Hematopoietic multipotent progenitor cell treated with erythropoietin and hydrocortisone succinate and interleukin-3 and kit ligand, for 8 days (in vitro differentiated cells): ENCODE measurements around the gene M6PR.
"Not testable (repeated sequence)": the region's sequence is repeated elsewhere in the genome, so short reads cannot be mapped to it uniquely, and the experiment has no call there.

Source experiments
- DNase-seq: peaks from one replicate; pipeline ENCODE4 v3.0.0-alpha.2; 2015

Gene M6PR

GRCh38 chr12:8950702-8951478 is 1.4 kb upstream of the M6PR start:
- peak; percentile 49 for DNase-seq

DNA sequence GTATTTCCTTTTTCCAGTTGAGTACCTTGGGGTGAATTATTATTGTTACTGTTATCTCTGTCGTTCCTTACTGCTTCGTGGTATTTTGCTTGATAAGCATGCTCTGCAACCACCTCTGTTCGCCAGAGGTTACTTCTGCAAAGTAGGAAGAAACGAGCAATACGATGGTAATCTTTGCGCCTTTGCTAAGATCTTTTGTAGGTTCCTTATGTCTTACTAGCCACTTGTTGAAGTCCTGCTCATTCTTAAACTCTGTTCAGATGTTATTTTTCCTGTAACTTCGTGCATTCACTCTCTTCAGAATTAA is 729 bp upstream of the M6PR start:
- no peak for DNase-seq

DNA sequence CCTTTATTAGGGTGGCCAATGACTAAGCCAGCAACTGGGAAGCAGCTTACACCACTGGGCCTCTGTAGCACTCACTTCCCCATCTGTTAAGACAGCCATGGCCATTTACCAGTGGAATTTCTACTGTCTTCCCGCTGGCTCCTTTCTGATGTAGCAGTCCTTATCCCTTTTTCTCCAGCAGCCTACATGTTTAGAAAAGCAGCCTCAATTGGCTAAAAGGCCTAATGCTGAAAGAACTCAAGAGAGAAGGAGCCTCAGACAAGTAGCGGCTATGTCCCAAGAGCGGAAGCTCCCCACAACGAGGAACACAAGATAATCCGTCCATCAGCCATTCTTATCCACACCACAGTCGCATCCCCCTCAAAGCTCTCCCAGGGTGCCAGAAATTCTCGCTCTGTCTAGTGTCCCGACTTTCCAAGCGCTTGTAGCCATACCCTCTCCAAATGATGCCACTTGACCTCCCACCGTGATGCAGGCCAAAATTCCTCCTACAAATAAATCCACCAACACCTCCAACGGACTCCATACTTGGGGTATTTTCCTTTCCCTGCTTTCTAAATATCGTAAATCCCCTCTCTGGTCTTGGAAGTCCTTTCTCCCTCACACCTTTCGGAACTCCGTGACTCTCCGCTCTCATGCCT is 624 bp downstream of the M6PR start:
- DNase-seq: peak; percentile 57

- DNase-seq: no peak
These were observed 1.7 kb downstream of the M6PR start for GRCh38 chr12:8947737-8948136.

DNA sequence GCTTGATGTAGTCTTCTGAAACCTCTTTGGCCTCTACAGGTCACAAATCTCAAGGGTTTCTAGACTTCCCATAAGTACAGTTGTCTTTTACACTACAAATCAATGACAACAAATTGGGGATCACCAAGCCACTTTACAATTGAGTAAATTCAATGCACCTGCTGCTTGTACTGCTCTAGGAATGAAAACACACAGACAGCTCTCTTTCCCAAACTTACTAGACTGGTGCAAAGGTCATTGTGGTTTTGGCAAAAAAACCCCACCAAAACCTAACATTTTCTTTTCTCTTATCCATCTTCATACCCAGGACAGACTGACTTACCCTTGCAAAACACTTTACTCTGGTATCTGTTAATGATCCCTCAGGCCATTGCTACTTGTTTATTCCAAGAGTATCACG is 2.7 kb downstream of the M6PR start:
- DNase-seq: no peak

DNA sequence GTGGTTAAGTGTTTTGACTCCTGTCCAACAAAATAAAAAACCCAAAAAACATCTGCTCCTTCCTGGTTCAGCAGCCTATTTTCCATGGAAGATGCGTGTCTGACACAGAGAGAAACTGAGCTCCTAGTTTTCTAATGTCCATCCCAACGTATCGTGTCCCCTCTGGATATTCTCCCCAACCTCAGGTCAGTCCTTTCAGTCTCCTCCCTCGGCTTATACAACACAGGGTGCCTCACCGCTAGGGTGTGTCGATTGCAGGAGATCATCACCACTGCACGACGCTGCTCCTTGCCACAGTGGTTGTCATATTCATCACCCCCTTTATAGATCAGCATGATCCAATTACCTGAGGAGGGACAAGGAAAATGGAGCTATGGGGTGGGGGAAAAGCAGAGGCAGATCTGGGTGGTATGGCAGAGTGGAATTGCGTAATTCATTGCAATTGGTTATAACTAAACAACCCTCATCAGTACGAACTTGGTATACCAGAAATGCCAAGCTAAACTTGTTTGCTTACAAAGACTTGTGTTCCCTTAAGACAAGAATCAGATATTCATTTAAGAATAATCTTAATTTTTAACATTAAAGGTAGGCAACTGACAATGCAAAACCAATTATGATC is 5.8 kb downstream of the M6PR start:
- DNase-seq: no peak

DNA sequence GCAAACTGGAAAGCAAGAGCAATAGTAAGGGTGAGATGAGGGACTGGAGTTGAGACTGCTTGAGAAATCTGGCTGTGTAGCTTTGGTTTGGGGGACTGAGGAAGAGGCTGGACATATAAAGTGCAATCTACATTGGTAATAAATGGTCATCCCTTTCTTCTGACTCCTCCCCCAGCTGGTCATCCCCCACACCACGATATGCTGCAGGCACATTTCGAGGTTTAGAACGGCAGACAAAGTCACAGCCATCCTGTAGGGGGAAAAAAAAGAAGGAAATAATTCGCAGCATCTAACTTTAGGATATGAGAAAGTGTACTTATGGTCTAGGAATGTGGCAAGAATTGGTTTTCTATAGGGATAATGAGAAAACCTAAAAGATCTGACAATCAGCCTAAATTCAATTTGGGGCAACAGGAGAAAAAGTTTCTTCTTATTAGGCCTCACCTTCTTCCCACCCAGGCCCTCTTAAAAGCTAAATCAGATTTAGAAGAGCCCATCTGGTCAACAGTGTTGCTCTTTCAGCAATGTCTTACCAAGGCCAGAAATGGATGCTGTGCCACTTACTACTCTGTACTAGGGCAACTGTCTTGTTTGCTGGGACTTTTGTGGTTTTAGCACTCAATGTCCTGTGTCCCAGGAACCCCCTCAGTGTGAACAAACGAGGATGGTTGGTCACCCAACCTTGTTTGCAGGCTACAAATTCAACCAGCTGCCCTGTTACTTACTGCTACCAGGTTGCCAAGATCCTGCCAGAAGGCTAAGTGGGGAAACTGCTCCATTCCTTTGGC is 7.6 kb downstream of the M6PR start:
- no peak for DNase-seq

DNA sequence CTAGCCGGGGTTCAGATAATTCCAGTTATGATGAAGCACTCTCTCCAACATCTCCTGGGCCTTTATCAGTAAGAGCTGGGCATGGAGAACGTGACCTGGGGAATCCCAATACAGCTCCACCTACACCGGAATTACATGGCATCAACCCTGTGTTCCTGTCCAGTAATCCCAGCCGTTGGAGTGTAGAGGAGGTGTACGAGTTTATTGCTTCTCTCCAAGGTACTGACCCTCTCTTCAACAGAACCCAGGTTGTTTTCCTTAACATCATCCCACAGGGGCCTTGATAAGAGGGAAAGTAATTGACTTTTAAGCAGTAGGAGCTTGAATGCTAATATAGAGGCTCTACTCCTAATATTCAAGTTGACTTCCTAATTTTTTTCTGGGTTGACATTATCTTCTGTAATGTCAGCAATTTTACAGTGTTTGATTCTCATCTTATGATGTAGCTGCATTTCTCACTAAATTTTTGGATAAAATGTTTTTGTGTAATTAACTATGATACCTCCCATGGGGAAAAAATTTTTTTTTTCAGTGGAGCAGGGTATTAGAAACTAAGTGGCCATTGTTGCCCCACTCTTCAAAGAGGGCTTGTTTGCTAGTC is 11.5 kb downstream of the M6PR start:
- DNase-seq: not testable (repeated sequence)

DNA sequence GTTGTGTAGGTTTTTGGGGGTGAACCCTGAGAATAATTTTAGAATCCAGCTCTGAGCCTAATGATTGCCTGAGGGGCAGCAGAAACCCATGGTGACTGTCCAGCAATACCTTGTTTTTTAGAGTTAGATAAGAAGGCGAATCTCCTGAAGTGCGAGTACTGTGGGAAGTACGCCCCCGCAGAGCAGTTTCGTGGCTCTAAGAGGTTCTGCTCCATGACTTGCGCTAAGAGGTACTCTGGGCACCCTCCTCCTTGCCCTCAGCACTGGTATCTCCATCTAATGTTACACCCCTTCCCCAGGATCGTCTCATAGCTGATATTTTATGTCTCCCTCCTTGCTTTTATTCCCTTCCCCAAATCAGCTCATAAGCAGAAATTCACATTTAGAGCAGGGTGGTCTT is 12.7 kb downstream of the M6PR start:
- no peak for DNase-seq

DNA sequence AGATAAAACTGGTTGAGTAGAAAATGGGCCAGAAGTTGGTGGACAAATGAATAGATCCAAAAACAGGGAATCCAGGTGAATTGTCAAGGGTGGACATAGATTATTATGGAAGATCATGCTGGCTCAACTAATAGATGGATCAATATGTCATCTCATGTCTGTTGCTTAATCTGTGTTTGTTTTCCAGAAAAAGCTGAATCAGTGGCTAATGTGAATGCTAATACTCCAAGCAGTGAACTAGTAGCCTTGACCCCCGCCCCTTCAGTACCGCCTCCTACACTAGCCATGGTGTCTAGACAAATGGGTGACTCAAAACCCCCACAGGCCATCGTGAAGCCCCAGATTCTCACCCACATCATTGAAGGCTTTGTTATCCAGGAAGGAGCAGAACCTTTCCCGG is 15.4 kb downstream of the M6PR start:
- not testable (repeated sequence) for DNase-seq

DNA sequence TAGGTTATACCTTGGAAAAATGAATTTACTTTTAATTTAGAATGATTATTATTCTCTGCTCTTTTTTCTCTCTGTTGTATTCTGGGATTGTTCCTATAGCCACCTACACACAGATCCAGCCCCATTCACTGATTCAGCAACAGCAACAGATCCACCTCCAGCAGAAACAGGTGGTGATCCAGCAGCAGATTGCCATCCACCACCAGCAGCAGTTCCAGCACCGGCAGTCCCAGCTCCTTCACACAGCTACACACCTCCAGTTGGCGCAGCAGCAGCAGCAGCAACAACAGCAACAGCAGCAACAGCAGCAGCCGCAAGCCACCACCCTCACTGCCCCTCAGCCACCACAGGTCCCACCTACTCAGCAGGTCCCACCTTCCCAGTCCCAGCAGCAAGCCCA is 17.0 kb downstream of the M6PR start:
- DNase-seq: not testable (repeated sequence)

- DNase-seq: not testable (repeated sequence)
These were observed 18.7 kb downstream of the M6PR start for GRCh38 chr12:8930655-8931323.

- no peak for DNase-seq
These were observed 26.9 kb downstream of the M6PR start for GRCh38 chr12:8922544-8922943.

- not testable (repeated sequence) for DNase-seq
These were observed 29.8 kb downstream of the M6PR start for GRCh38 chr12:8919643-8920042.

DNA sequence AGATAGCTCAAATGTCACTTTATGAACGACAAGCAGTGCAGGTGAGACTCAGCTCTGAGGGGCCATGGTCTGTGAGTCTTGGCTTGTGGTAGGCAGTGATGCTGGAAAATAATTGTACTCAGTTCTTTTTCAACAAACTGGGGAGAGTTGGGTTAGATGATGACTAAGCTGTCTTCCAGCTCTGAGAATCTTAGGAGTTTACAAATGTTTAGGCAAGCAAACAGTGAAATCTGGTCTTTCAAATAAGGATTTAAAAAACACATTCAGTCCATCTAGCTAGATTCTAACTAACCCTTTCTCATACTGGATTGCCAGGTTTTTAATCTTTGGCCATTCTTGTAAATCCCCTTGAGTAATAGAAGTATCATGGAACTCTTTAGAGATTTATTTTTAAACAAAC is 31.7 kb downstream of the M6PR start:
- DNase-seq: no peak

DNA sequence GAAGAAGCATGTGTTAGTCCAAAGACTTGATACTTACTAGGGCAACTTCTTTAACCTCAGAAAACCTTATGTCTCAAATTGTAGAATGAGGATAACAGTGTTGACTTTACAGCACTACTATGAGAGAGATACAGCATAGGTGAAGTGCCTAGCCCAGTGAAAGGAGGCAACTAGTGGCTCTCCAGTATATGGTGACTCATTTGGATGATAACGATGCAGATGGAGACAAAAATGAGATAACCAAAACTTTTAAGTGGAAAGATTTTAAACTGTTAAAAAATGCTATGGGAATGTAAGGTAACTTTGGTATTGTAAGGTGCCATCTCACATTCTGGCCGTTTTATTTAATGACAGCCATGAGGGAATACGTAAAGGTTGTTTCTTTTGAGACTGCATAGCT is 32.4 kb downstream of the M6PR start:
- DNase-seq: no peak

GRCh38 chr12:8916154-8916553 is 33.3 kb downstream of the M6PR start:
- no peak for DNase-seq

DNA sequence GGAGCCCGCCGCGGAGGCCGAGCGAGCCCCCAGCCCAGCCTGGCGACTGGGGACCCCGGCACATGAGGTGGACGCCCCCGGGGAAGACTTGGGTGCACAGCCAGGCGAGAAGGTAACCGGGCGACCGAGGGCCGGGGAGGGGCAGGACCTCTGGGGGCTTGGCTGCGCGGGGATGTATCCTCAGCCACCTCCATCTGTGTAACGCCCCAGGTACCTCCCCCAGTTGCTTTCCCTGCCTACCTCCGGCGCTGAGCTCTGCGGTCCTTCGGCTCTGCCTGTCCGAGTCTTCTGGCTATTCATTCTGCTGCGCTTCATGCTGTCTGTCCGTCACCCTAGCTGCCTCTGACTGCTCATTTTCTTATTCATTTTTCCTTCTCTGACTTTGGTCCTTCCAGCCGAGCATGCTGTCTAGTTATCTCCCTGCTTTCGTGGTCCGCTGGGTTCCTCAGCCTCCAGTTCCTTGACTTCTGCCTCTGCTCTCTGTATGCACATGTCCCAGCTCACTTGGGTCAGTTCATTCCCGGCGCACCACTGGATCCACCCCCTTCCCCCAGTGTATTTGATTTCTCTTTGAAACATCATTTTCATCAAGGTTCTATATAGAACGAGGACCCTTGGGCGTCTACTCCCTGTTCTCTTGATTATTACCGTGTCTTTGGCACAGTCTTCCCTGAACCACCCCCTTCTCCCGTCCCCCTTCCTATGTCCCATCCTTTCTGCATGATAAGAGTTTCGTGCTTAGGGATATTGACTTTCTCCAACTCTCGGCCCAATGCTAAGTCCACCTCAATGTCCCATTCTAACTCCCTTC is 34.5 kb downstream of the M6PR start:
- DNase-seq: peak; percentile 53

DNA sequence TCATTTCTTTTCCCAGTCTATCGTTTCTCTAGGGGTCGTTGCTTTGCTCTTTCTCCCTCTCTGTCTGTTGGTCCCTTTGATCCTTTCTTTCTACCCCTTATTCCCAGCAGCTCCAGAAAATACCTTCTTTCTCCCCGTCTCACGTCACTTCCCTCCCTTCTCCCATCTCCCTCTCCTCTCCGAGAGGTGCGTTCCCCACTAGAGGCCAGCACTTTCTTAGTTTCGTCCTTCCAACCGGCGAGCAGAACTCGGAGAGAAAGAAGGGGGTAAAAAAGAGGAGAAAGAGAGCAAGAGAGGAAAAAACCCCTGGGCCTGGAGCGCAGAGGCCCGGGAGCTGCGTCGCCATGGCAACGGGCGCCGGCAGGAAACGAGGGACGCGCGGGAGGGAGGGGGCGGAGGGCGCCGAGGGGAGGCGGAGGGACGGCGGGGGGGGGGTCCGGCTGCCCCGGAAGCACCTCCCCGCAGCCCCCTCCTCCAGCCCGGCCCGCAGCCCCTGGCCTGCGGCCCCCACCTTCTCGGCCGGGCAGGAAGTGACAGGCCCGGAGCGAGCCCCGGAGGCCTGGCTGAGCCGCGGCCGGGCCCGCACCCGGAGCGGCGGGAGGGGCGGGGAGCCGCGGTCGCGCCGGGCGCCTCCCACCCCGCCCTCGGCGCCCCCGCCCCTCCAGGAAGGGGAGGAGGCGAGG is 35.3 kb downstream of the M6PR start, which contains the start of gene PHC1:
TSS of gene PHC1 (plus strand) at position 477 of the 683 bp plus-strand sequence. CDS start 3,169 bp downstream, outside the sequence.
- peak; percentile 70 for DNase-seq

- no peak for DNase-seq
These were observed 35.8 kb downstream of the M6PR start for GRCh38 chr12:8913702-8914032.

DNA sequence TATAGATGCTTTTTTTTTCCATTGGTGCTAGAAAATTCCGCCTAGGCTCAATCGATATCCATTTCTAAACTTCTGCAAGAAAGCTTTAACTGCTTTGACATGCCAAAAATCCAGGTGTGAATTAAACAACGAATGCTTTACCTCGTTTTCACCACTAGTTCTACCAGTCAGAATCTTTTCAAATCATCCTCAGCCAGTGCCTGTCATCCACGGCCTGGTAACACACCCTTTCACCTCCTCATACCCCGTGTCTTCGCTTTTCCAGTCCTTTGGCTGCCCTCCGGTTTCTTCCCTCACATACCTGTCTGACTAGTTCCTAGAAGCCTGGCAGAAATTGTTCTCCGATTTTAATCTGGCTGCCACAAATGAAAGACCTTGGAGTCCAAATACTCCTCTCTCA is 36.5 kb downstream of the M6PR start:
- DNase-seq: peak; percentile 29
